GM13976 (cell line): ENCODE measurements around the gene WDR7.

Source experiments
- DNase-seq: peaks from one replicate; pipeline ENCODE4 v3.0.0; 2012; ENCODE audit warnings: low spot score
- CTCF ChIP-seq: IDR thresholded peaks from 2 replicates; pipeline ENCODE4 v1.5.1; 2012; ENCODE audit warnings: borderline replicate concordance, mild to moderate bottlenecking; ENCODE audit not compliant: insufficient read depth; ENCODE audit errors: extremely low read depth, missing control alignments, control extremely low read depth
- in situ Hi-C: fragments of 300-500 bp; cut with MboI; formaldehyde crosslinking; loops from one replicate; pipeline ENCODE4 v1.12.0; 2022; ENCODE audit warnings: low sequenced_read_pairs, mixed read lengths, inconsistent platforms; ENCODE audit not compliant: unreplicated experiment

The WDR7 gene

GRCh38 chr18:57008001-57008686 lies 357.0 kb downstream of the WDR7 start:
- DNase-seq: no peak
- in situ Hi-C loops: no loop called here
- TF ChIP-seq CTCF: no peak

- no peak for TF ChIP-seq CTCF
- DNase-seq: no peak
- in situ Hi-C loops: no loop called here
These were observed 358.7 kb downstream of the WDR7 start for GRCh38 chr18:57009844-57010243.

- DNase-seq: no peak
- in situ Hi-C loops: no loop called here
- no peak for TF ChIP-seq CTCF
These were observed 363.7 kb downstream of the WDR7 start for GRCh38 chr18:57014772-57015413.

- in situ Hi-C loops: no loop called here
- TF ChIP-seq CTCF: no peak
- no peak for DNase-seq
These were observed 364.3 kb downstream of the WDR7 start for GRCh38 chr18:57015451-57015850.

- TF ChIP-seq CTCF: no peak
- DNase-seq: no peak
- in situ Hi-C loops: no loop called here
These were observed 367.7 kb downstream of the WDR7 start for GRCh38 chr18:57018845-57019244.

GRCh38 chr18:57022716-57023115 lies 371.6 kb downstream of the WDR7 start:
- in situ Hi-C loops: no loop called here
- no peak for DNase-seq
- TF ChIP-seq CTCF: no peak
